Esophagus squamous epithelium (tissue), 4 donors: ENCODE data around the gene FBLN5.

ENCODE experiments used
- POLR2A ChIP-seq, 4 donors: fragments of 450-650 bp; IDR thresholded peaks; one replicate each; pipeline ENCODE4 v1.6.1; 2017; ENCODE audit warnings: antibody characterized with exemption in 4 of 4, mild to moderate bottlenecking in 4 of 4, moderate library complexity in 3 of 4
- TF ChIP-seq, protein P1 (sequence below), 6 experiments: fragments of 450-650 bp in 4 of 6; fragments of 200-600 bp in 2 of 6; sonication (generic) in 2 of 6; IDR thresholded peaks; one replicate each; pipeline ENCODE4 v1.5.1; 2016 to 2019; ENCODE audit warnings: antibody characterized with exemption in 6 of 6, mild to moderate bottlenecking in 4 of 6, moderate library complexity in 4 of 6

DNA sequence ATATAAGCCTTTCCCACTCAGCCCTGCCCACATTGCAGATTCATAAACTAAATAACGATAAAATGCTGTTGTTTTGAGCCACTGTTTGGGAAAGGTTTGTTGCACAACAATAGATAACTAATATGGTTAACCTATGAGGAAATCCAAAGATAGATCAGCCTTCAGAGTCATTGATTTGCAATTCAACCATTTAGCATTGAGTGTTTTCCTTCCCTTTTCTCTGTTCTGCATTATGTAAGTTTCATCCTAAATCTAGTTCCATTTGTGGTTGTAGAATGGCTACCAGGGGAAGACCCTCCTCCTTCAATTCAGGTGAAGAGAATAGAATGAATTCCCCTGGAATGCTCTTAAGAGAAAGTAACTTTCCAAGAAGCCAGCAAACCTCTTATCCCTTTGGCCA lies 99.8 kb downstream of the FBLN5 start:
- TF ChIP-seq, protein P1, sequence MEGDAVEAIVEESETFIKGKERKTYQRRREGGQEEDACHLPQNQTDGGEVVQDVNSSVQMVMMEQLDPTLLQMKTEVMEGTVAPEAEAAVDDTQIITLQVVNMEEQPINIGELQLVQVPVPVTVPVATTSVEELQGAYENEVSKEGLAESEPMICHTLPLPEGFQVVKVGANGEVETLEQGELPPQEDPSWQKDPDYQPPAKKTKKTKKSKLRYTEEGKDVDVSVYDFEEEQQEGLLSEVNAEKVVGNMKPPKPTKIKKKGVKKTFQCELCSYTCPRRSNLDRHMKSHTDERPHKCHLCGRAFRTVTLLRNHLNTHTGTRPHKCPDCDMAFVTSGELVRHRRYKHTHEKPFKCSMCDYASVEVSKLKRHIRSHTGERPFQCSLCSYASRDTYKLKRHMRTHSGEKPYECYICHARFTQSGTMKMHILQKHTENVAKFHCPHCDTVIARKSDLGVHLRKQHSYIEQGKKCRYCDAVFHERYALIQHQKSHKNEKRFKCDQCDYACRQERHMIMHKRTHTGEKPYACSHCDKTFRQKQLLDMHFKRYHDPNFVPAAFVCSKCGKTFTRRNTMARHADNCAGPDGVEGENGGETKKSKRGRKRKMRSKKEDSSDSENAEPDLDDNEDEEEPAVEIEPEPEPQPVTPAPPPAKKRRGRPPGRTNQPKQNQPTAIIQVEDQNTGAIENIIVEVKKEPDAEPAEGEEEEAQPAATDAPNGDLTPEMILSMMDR (IDR thresholded peaks at IDR 0.05), result no peak
- no peak for TF ChIP-seq POLR2A (IDR thresholded peaks at IDR 0.05)
